C4-2B (cell line): ENCODE measurements around the gene ANKS1B.

Source experiments
- CTCF ChIP-seq: fragments of 450-650 bp; conservative IDR thresholded peaks from 2 replicates; pipeline ENCODE4 v1.5.1; 2017; ENCODE audit warnings: mild to moderate bottlenecking
- ZFX ChIP-seq: fragments of 450-650 bp; IDR thresholded peaks from 2 replicates; pipeline ENCODE4 v1.6.1; 2017

- TF ChIP-seq CTCF (no peak), ZFX (no peak)
These were observed 958.2 kb downstream of the ANKS1B start for GRCh38 chr12:99026332-99027054.
